HG03095 (cell line): Measurements from ENCODE around the gene WSCD1.

ENCODE experiments used
- ATAC-seq: cut with Tn5 transposase; IDR thresholded peaks from one replicate; pipeline ENCODE4 v1.9.1; 2021; ENCODE audit warnings: moderate library complexity; ENCODE audit not compliant: unreplicated experiment

WSCD1 gene

DNA sequence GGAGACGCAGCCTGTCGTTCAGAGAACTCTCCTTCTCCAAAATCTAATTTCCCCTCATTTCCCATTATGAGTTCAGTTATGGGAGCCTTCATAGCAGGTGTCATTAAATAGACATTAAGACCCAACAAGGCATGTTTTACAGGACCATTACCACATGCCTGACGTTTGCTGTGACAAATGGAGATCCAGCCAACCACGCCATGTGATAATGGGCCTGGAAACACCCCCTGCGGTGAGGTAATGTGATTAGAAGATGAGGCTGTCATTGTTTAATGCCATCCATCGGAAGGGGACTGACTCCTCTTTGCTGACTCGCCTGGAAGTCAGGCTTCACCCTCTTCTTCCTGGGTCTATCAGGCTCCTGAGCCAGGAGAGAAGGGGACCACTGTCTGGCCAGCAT lies 76.9 kb downstream of the WSCD1 start:
- ATAC-seq: no peak

DNA sequence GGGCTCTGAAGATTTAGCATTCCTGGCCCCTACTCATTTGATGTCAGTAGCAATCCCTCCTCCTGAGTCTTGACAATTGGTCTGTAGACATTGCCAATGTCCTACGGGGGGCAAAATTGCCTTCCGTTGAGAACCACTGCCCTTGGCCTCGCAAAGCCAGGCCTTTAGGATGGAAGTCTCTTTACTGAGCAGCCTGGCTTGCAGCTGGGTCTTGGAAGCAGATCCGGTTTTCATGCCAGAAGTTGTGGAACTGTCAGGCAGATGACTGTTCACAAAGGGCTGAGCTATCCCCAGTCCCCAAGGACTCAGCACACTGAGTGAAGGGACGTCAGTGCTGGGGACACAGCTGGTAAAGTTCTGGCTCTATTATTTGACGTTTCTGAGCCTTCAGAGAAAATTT lies 83.2 kb downstream of the WSCD1 start:
- no peak for ATAC-seq

GRCh38 chr17:6157716-6158115 lies 87.5 kb downstream of the WSCD1 start:
- no peak for ATAC-seq

DNA sequence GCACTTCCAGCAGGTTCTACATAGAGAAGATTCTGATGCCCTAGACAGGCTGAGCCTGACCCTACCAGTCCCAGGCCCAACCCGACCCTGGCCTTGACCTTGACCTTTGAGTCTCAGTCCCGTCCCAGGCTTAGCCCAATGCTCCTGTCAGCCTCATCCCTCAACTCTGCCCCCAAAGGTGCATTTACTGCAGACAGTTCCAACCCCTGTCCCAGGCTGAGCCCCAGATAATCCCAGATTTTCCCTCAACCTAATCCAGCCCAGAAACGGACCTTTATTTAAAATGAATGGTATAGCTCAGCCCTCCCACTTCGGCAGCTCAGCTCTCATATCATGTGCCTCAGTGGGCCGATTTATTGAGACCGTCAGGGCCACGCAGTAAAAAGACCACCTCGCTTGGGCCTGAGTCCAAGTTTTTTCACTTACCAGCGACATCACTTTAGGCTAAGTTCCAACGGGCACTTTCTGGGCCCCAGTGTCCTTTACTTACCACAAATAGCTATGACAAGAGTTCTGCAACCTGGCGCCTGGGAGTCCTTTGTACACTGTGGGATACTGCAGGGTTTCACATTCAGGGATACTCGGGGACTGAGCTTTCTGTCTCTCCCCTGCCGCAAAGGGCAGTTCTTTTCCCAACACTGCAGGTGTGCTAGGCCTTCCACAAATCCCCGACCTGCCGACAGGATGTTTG lies 89.5 kb downstream of the WSCD1 start:
- ATAC-seq: no peak

DNA sequence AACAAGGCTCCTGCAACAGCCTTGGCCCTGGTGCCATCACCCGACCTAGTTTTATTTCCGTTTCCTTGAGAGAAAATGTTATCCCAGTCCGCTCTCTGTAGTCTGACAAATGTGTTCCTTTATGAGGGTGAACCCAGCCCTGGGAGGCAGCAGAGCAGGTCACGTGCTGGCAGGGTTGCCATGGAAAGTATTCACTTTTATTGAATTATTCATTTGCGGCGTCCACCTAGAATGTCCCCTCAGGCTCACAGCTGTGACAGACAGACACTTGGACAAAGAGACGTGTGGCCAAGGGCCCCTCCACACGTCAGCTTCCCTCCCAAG lies 90.0 kb downstream of the WSCD1 start:
- no peak for ATAC-seq

- ATAC-seq: no peak
Measured at GRCh38 chr17:6160911-6161855, 91.0 kb downstream of the WSCD1 start.

- no peak for ATAC-seq
Measured at GRCh38 chr17:6162216-6162615, 92.0 kb downstream of the WSCD1 start.

GRCh38 chr17:6162892-6163291 lies 92.7 kb downstream of the WSCD1 start:
- ATAC-seq: no peak

- no peak for ATAC-seq
Measured at GRCh38 chr17:6163612-6164333, 93.6 kb downstream of the WSCD1 start.

- ATAC-seq: no peak
Measured at GRCh38 chr17:6164996-6165395, 94.8 kb downstream of the WSCD1 start.

GRCh38 chr17:6165806-6166205 lies 95.6 kb downstream of the WSCD1 start:
- ATAC-seq: no peak

DNA sequence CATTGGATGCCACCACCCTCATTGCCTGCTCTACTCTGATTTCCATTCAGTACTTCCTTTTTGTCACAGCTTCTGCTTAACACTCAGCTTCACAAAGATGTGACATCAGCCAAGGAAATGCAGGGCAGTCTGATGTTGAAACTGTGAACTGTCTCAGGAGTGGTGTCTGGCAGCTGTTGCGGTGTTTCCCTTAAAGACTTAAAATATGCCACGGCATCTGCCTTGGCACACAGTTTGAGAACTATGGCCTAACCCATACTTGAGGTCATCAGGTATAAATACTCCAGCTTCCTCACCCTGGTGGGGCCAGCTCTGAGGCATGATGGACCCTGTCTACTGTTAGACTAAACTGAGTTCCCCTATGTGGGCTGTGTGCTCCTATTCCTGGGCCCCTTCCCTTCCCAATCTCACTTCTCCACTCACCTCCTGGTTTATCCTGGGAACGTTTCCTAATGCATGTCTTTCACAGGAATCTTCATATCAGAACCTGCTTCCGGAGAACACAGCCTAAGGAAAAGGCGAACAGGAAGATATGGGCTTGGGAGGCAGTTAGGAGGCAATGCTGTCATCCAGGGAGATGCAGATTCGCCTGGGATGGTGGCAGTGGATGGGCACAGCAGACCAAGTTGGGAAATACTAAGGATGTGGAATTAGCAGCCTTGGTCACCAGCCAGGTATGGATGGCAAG lies 96.5 kb downstream of the WSCD1 start:
- no peak for ATAC-seq

- no peak for ATAC-seq
Measured at GRCh38 chr17:6168296-6168695, 98.1 kb downstream of the WSCD1 start.

GRCh38 chr17:6170349-6170748 lies 100.2 kb downstream of the WSCD1 start:
- no peak for ATAC-seq

GRCh38 chr17:6172642-6173330 lies 102.6 kb downstream of the WSCD1 start:
- ATAC-seq: no peak

- no peak for ATAC-seq
Measured at GRCh38 chr17:6173653-6174052, 103.5 kb downstream of the WSCD1 start.
